Measurements from ENCODE around the gene PPOX.

Gene PPOX

GRCh38 chr1:161198897-161199431 is 32.7 kb downstream of the PPOX start, which contains the start of gene ADAMTS4:
Gene ADAMTS4 (minus strand): TSS chr1:161199054. CDS start chr1:161198627, 427 bp downstream.
- DNase-seq: no peak

GRCh38 chr1:161199506-161200139 is 33.4 kb downstream of the PPOX start:
- DNase-seq: no peak

GRCh38 chr1:161200421-161200991 is 34.3 kb downstream of the PPOX start:
- DNase-seq: no peak

GRCh38 chr1:161200992-161201835 is 35.0 kb downstream of the PPOX start:
- DNase-seq: no peak

- peak; percentile 85 to 94 for DNase-seq
Observed at GRCh38 chr1:161201836-161202712, 35.8 kb downstream of the PPOX start, which contains the start of gene NDUFS2. Gene NDUFS2 (plus strand): TSS chr1:161202367. CDS start chr1:161202386, 19 bp downstream.

- no peak for DNase-seq
Observed at GRCh38 chr1:161206411-161207140, 40.4 kb downstream of the PPOX start.

GRCh38 chr1:161207173-161207572 is 40.9 kb downstream of the PPOX start:
- no peak for DNase-seq

GRCh38 chr1:161209790-161210409 is 43.7 kb downstream of the PPOX start:
- no peak for DNase-seq

GRCh38 chr1:161214369-161214768 is 48.1 kb downstream of the PPOX start:
- no peak for DNase-seq

GRCh38 chr1:161215076-161215475 is 48.9 kb downstream of the PPOX start, which contains the start of gene FCER1G:
Gene FCER1G (plus strand): TSS chr1:161215295. CDS start chr1:161215322, 27 bp downstream.
- DNase-seq: no peak

- no peak for DNase-seq
Observed at GRCh38 chr1:161216945-161217712, 50.9 kb downstream of the PPOX start.

GRCh38 chr1:161217831-161218230 is 51.6 kb downstream of the PPOX start:
- DNase-seq: no peak

GRCh38 chr1:161218301-161219077 is 52.3 kb downstream of the PPOX start:
- no peak for DNase-seq

- DNase-seq: no peak
Observed at GRCh38 chr1:161219078-161219892, 53.1 kb downstream of the PPOX start.

- no peak for DNase-seq
Observed at GRCh38 chr1:161220002-161220401, 53.8 kb downstream of the PPOX start.
